Osteocyte (in vitro differentiated cells): ENCODE measurements around the gene ADAMTS12. TPM values are rescaled to one million over a fixed set of nuclear protein-coding genes. Genes with fewer than 3 reads are reported as not detected.

Source experiments
- DNase-seq: peaks from one replicate; pipeline ENCODE4 v3.0.0; 2021; ENCODE audit warnings: mixed read lengths; ENCODE audit not compliant: unreplicated experiment; ENCODE audit errors: extremely low spot score
- H3K27ac Mint-ChIP-seq: one replicate; pipeline ENCODE4 v1.8.0; 2021; ENCODE audit warnings: mild to moderate bottlenecking, mixed read lengths; ENCODE audit not compliant: unreplicated experiment
- H3K27me3 Mint-ChIP-seq: one replicate; pipeline ENCODE4 v1.8.0; 2021; ENCODE audit warnings: mixed read lengths; ENCODE audit not compliant: unreplicated experiment
- H3K36me3 Mint-ChIP-seq: one replicate; pipeline ENCODE4 v1.8.0; 2021; ENCODE audit warnings: mixed read lengths; ENCODE audit not compliant: unreplicated experiment
- H3K4me1 Mint-ChIP-seq: one replicate; pipeline ENCODE4 v1.8.0; 2021; ENCODE audit warnings: mixed read lengths; ENCODE audit not compliant: unreplicated experiment
- H3K4me3 Mint-ChIP-seq: one replicate; pipeline ENCODE4 v1.8.0; 2021; ENCODE audit warnings: mild to moderate bottlenecking, moderate library complexity, mixed read lengths; ENCODE audit not compliant: unreplicated experiment
- H3K9me3 Mint-ChIP-seq: one replicate; pipeline ENCODE4 v1.8.0; 2021; ENCODE audit warnings: mixed read lengths; ENCODE audit not compliant: unreplicated experiment
- total RNA-seq: library from RNA; stranded (reverse); gene quantifications from 2 replicates; pipeline ENCODE4 v1.2.1, GENCODE V29; 2021
- TF ChIP-seq, protein P1 (sequence below): fragments of 200-600 bp; sonication (generic); IDR thresholded peaks from 2 replicates; pipeline ENCODE4 v1.5.0; 2021; ENCODE audit warnings: antibody characterized with exemption, mild to moderate bottlenecking, moderate library complexity

The ADAMTS12 gene
- total RNA-seq, 1 donor from 2014 or later = 13.9 TPM

DNA sequence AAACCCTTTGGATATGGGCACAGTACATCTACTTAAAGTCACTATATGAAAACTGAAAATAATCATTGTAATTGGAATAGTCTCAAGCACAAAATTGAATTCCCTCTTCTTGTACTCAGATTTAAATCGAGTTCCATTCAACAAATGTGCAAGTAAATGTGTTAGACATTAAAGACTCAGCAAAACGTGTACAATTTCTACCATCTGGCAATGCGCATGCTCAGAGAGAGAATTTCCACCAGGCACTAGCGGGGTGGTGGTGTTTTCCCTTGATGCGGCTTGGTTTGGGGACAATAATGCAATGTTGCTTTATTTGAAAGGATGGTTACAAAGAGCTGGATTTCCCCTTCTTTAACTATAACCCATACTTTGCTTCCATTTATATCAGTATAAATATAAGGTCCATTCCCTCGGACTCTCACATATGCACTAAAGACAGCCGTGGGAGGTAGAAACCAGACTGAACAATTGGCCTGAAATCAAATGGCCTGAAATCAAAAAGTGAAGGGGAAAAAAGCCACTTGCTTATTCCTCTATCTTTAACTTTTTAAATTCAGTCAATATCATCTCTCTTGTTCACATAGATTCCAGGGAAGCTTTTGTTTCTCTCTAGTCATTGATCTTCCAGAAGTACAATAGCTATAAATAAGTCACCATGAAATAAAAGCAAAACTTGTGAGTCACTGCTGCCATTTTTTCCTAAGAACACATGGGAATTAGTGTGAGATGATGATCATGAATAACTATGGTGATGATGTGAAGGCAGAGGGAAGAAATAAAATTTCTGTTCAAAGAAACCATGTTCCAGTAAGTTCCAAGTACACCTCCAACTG lies 59.2 kb downstream of the ADAMTS12 start:
- TF ChIP-seq, protein P1, sequence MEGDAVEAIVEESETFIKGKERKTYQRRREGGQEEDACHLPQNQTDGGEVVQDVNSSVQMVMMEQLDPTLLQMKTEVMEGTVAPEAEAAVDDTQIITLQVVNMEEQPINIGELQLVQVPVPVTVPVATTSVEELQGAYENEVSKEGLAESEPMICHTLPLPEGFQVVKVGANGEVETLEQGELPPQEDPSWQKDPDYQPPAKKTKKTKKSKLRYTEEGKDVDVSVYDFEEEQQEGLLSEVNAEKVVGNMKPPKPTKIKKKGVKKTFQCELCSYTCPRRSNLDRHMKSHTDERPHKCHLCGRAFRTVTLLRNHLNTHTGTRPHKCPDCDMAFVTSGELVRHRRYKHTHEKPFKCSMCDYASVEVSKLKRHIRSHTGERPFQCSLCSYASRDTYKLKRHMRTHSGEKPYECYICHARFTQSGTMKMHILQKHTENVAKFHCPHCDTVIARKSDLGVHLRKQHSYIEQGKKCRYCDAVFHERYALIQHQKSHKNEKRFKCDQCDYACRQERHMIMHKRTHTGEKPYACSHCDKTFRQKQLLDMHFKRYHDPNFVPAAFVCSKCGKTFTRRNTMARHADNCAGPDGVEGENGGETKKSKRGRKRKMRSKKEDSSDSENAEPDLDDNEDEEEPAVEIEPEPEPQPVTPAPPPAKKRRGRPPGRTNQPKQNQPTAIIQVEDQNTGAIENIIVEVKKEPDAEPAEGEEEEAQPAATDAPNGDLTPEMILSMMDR = no peak
- Mint-ChIP-seq H3K36me3 (no peaks in the 10 kb centered on the region), H3K27me3 (no peaks in the 10 kb centered on the region), H3K4me3 (no peak overlapping the region), H3K9me3 (no peaks in the 10 kb centered on the region), H3K4me1 (peaks cover 45% of the 10 kb centered on the region), H3K27ac (no peak overlapping the region)
- DNase-seq = no peak

DNA sequence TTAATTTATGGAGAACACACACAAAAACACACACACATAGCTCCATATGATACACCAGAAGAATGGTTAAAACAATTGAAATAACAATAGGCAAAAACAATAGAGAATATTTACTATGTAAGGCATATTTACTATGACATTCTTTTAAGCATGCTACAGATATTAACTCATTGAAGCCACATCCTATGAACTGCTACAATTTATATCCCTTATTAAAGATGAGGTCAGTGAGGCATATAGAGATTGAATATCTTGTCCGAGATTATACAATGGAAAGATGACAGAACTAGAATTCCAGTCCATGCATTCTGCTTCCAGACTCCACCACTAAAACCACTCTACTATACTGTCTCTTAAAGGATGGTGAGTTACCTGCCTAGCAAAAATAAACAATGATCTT lies 60.7 kb downstream of the ADAMTS12 start:
- no peak overlapping the region for H3K27ac Mint-ChIP-seq
- peaks cover 34% of the 10 kb centered on the region for H3K4me1 Mint-ChIP-seq
- TF ChIP-seq, protein P1 = no peak
- H3K4me3 Mint-ChIP-seq = no peak overlapping the region
- H3K36me3 Mint-ChIP-seq = no peaks in the 10 kb centered on the region
- DNase-seq = no peak
- H3K27me3 Mint-ChIP-seq = no peaks in the 10 kb centered on the region
- H3K9me3 Mint-ChIP-seq = no peaks in the 10 kb centered on the region

DNA sequence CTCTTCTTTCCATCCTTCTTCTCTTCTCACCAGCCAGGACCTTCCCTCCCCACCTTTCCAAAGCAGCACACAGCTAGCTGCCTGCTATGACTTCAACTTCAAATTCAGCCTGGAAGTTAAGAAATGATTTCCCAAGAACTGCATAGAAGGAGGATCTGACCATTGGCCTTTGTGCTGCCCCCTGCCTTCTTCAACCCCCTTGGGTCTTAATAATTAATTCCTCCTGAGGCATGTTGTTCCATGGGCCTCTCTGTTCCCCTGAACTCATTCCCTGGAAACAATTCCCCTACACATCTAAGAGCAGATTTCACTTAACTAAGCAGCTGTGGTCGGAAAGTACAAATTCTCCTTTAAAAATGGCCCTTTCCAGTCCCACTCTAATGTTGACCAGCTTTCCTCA lies 62.4 kb downstream of the ADAMTS12 start:
- H3K27me3 Mint-ChIP-seq = no peaks in the 10 kb centered on the region

DNA sequence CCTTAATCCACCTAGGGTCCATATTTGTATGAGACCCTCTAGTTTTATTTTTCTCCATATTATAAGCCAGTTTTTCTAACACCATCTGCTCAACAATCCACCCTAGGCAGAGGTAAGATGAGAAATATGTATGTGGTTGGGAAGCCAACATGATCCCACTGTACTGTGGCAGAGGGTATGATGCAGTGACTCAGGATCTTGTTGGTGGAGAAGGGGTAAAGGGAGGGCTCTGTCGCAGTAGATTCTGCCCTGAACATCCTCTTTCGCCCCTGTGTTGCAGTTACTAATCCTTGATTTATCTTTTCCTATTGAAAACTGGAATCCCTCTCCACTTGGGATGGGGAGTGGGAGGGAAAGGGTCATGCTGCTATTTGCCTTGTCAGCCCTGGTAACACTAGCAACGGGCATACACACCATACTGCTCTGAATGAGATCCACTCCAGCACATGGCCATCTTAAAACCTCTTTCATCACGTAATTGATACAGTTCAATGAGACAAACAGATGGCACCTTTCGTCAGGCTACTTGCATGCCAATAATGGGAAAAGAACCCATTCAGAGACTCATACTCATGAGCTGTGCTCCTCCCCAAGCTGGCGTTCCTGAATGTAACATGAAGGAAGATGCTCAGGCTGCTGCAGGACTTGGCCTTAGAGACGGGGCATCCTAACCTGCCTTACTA lies 63.0 kb downstream of the ADAMTS12 start:
- Mint-ChIP-seq H3K36me3 (no peaks in the 10 kb centered on the region), H3K27ac (no peak overlapping the region), H3K9me3 (no peaks in the 10 kb centered on the region), H3K4me3 (no peak overlapping the region), H3K27me3 (no peaks in the 10 kb centered on the region), H3K4me1 (peaks cover 42% of the 10 kb centered on the region)
- peak; percentile 34 for DNase-seq
- TF ChIP-seq, protein P1 = no peak

More for the DNA sequence above, 62.4 kb downstream of the ADAMTS12 start:
- DNase-seq = no peak
- no peak overlapping the region for H3K4me3 Mint-ChIP-seq
- H3K36me3 Mint-ChIP-seq = no peaks in the 10 kb centered on the region
- H3K9me3 Mint-ChIP-seq = no peaks in the 10 kb centered on the region
- TF ChIP-seq, protein P1 = no peak
- H3K4me1 Mint-ChIP-seq = peaks cover 41% of the 10 kb centered on the region
- peak overlapping the region; percentile 32 for H3K27ac Mint-ChIP-seq

DNA sequence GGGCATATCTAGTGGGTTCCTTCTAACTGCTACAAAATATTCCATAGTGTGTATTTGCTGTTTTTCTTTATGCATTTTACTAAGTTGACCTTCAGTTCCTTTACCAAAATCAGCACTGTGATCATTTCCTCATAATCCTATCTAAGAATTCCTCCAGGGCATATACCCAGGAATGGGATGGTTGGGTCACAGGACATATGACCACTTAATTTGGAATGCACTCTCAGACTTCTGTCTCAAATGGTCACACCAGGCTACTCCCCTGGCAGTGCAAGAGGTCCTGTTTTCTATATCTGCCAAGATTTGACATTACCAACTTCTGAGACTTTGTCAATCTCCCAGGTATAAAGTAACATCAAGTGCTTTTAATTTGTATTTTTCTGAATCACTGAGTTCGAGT lies 63.9 kb downstream of the ADAMTS12 start:
- Mint-ChIP-seq H3K4me1 (peaks cover 49% of the 10 kb centered on the region), H3K36me3 (no peaks in the 10 kb centered on the region), H3K27ac (no peak overlapping the region)

More for the DNA sequence above, 63.9 kb downstream of the ADAMTS12 start:
- TF ChIP-seq, protein P1 = no peak
- Mint-ChIP-seq H3K4me3 (no peak overlapping the region), H3K9me3 (no peaks in the 10 kb centered on the region), H3K27me3 (no peaks in the 10 kb centered on the region)
- DNase-seq = no peak
